Inferior parietal cortex (tissue), 1 donor: Measurements from ENCODE around the gene HOXB3.
A peak's percentile ranks its signal among the peaks of the same experiment; 100 is the strongest.

Source experiments
- DNase-seq: peaks from one replicate; pipeline ENCODE4 v3.0.0-alpha.2; 2016; ENCODE audit errors: extremely low spot score

The HOXB3 gene

GRCh38 chr17:48625495-48626244 lies 35.6 kb upstream of the HOXB3 start:
- DNase-seq, result no peak

DNA sequence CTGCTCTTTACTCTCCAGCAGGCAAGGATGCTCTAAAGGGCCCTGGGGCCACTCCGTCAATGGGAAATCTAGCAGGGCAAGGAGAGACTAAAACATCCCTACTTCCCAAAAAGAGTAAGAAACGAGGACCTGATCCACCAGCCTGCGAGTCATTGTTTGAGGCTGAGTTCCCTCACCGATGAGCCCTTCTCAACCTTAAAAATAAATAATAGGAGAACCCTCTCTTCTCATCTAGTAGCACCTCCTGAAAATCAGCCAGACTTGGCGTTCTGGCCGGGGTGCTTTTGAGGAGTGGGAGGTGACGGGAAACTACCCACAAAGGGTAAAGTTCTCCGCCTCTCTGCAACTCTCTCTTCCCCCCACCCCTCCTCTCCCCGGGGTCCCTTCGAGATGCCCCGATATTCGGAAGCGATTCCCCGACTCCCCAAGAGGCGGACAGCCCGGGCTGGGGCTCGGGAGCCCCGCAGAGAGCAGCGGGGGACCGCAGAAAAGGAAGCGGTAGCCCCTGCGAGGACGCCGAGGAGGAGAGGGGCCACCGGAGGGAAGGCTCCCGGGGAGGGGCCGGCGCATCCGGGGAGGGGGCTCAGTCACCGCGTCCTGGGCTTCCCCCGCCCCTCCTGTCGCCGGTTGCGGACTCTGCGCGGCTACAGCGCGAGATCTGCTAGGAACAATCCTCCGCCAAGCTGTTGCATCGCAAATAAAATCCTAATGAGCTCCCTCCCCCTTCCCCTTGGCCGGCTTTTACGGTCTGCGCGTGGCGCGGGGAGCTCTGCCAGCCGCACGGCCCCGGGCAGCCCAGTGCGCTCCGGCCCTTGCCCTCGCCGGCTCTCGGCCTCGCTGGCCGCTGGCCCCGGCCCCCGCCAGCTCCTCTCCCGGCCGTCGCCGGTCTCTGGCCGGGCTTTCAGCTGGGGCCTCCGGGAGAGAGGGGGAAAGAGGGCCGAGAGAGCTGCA lies 34.8 kb upstream of the HOXB3 start:
- DNase-seq, result no peak

- DNase-seq, result no peak
Measured at GRCh38 chr17:48624118-48624517, 34.1 kb upstream of the HOXB3 start.

- no peak for DNase-seq
Measured at GRCh38 chr17:48623583-48623982, 33.5 kb upstream of the HOXB3 start.

DNA sequence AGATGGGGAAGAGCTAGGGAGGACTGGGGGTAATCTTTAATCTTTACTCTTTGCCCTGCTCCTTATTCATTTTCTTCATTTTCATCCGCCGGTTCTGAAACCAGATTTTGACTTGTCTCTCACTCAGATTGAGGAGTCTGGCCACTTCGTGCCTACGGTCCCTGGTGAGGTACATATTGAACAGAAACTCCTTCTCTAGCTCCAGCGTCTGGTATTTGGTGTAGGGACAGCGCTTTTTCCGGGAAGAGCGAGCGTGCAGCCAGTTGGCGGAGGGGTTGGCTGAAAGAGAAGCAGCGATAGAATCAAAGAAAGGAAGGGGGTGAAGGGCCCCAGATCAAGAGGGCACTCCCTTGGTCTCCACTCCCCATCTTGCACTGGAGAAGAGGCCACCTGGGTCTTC lies 32.8 kb upstream of the HOXB3 start:
- DNase-seq, result no peak

GRCh38 chr17:48621410-48622392 lies 31.7 kb upstream of the HOXB3 start:
- no peak for DNase-seq

GRCh38 chr17:48620461-48621139 lies 30.6 kb upstream of the HOXB3 start:
- no peak for DNase-seq

GRCh38 chr17:48619826-48620449 lies 29.9 kb upstream of the HOXB3 start:
- DNase-seq, result no peak

- DNase-seq, result peak; percentile 89
Measured at GRCh38 chr17:48618256-48618896, 28.3 kb upstream of the HOXB3 start.

- no peak for DNase-seq
Measured at GRCh38 chr17:48617471-48618255, 27.6 kb upstream of the HOXB3 start.

DNA sequence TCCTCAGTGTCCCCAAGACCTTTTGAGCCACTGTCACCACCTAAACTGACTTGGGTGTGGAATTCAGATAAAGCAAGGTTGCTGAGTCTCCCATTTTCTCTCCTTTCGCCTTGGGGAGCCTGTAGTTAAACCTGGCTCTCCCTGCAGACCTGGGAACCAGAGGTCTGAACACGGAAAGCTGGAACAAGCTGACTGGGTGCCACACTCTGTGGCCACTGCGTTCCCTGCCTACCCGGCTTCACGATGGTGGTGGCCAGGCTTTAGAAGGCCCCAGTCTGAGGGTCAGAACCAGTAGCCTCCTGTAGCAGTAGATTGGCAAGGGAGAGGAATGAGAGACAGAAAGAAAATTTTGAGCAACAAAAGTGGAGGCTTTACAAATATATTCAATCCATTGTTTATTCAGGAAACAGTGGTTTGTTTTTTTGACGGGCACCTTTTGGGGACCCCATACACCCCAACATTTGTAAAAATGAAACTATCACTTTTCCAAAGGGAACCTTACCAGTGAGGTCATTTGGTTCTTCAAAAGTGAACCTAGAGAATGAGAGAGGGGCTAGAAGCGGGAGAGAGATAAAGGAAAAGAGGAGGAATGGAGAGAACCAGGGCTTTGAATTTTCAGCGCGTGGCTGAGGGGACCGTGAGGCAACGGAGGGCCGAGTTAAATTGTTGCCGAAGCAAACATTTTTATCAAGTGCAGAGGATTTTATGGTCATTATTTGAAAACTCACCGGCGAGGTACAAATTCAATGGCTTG lies 26.9 kb upstream of the HOXB3 start:
- DNase-seq, result no peak

- DNase-seq, result no peak
Measured at GRCh38 chr17:48615963-48616716, 26.1 kb upstream of the HOXB3 start.

- DNase-seq, result no peak
Measured at GRCh38 chr17:48615047-48615962, 25.3 kb upstream of the HOXB3 start, which contains the start of gene HOXB8. HOXB8 (minus strand) TSS chr17:48615292; CDS start chr17:48614704, 588 bp downstream.

GRCh38 chr17:48613862-48614694 lies 24.0 kb upstream of the HOXB3 start:
- DNase-seq, result no peak

DNA sequence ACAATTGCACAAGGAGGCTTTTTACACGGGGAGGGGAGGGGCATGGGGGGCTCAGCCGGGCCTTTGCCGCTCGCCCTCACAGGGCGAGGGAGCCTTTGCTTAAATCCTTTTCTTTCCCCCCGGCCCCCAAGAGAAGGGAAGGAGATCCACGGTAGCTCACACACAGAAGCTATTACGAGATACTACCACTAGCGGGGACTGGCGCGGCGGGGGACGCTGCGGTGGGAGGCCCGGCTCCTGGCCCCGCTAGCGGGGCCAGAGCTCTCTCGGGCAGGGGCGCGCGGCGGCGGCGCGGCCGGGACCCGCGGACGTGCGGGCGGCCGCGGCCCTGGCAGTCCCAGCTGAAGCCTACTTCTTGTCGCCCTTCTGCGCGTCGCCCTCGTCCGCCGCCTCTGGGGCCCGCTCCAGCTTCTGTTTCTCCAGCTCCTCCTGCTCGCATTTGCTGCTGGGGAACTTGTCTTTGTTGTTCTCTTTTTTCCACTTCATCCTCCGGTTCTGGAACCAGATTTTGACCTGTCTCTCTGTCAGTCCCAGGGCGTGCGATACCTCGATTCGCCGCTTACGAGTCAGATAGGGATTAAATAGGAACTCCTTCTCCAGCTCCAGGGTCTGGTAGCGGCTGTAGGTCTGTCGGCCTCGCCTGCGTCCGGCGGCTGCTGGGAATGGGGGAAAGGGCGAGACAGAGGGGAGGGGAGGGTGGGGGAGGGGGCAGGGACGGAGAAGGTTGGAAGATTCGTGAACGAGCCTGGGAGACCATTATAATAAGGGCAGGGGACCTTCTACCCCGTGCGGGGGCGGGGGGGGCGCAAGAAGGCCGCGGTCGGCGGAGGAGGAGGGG lies 23.0 kb upstream of the HOXB3 start:
- DNase-seq, result no peak
